Mucosa of gallbladder (tissue), 1 donor: Measurements from ENCODE around the gene RIPK4. TPM values are rescaled to one million over a fixed set of nuclear protein-coding genes. Genes with fewer than 3 reads are reported as not detected.

Experiments used
- DNase-seq: peaks from one replicate; pipeline ENCODE4 v3.0.0-alpha.2; 2020; ENCODE audit warnings: low spot score
- total RNA-seq: library from RNA; stranded (reverse); gene quantifications from one replicate; pipeline ENCODE4 v1.2.1, GENCODE V29; 2021
- donor health status: DM: no; HTN: no; CAD: no.

The RIPK4 gene
- total RNA-seq, 1 donor from 2014 or later: 56.6 TPM

DNA sequence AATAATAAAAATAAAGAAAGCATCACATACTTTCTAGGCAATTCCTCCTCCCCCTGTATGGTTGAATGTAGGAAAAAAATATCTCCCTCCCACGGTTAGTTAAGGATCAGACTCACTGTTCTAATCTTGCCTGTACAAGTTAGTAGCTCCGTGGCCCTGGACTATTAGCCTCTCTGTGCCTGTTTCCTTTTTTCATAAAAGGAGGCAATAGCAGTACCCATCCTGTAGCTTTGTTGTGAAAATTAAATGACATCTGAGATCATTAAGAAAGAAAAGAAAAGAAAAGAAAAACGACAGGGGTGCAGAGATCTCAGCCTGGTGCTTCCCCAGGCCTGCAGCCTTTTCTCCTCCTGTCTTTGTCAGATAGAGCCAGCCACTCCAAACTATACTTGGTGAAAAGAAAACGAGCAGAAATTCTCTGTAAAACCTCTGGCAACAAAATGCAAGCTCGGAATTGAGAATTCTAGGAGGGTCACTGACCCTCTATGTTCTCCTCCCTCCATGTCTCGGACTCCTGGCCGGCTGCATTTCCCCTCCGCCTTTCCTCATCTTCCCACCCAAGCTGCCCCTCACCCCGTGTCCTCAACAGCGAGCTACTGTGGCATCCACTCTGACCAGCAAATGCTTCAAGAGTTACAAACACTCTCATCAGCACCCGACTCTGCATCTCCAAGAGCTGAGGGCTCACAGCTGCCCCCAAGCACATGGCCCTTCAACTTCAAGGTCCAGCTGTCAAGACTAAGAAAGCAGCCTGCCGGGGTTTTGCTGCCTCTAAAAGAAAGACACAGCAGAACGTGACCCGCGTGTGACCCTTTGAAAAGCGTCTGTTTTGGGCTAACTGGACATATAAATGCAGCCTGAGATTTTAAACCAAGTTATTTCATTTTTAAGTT lies 13.6 kb downstream of the RIPK4 start:
- no peak for DNase-seq

DNA sequence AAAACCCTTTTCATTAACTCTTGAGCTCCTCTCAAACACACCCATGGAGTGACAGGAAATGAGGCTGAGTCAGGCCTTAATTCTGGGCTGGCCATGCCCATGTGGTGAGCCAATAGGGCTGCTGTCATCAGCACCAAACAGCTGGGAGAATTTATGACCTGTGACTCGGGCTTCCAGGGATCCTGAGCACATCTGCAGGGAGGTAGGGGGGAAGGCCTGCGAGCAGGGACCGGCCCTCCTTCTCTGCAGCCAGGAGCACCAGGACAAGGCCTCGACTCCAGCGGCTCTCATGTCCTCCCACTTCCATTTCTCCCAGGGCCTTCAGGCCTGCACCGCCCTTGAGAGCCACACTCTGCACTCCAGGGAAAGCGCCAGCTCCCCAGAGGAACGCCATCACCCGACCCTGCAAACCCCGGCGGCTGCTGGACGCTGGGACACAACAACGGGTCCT lies 14.6 kb downstream of the RIPK4 start:
- no peak for DNase-seq

DNA sequence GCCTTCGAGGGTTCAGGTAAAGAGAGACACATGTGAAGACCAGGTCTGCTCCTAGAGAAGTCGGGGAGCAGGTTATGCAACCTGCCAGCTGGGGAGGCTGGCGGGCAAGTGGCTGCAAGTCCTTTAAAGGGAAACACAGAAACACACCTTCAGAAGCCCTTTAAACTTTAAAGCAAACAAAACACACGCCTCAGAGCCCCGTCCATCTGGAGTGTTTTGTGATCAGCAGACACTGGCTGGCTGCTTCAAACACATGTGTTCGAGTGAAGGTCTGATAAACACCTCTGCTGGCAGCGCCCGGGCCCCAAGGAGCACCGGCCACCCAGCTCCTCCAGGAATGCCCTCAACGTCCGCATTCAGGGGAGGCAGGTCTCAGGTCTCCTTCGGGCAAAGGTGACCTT lies 15.2 kb downstream of the RIPK4 start:
- peak; percentile 60 for DNase-seq

- DNase-seq: no peak
Measured at GRCh38 chr21:41750532-41751151, 16.2 kb downstream of the RIPK4 start.

DNA sequence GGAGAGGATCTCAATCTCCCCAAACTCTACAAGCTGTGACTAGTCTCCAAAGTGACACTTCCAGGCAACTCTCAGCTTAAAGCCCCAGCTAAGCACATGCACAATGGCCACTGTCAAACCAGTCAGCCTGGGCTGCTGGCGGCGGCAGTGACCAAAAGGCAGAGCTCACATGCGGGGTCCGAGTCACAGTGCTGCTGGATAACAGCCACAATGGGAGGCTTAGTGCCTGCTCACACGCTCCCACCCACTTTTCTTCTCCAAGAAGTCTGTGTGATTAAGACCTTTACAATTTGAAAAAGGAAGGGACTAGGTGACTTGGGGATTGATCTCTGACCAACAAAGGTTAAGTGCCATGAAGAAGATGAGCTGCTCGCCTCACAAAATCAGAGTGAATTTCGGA lies 16.8 kb downstream of the RIPK4 start:
- DNase-seq: no peak

GRCh38 chr21:41749286-41749685 lies 17.6 kb downstream of the RIPK4 start:
- DNase-seq: no peak

DNA sequence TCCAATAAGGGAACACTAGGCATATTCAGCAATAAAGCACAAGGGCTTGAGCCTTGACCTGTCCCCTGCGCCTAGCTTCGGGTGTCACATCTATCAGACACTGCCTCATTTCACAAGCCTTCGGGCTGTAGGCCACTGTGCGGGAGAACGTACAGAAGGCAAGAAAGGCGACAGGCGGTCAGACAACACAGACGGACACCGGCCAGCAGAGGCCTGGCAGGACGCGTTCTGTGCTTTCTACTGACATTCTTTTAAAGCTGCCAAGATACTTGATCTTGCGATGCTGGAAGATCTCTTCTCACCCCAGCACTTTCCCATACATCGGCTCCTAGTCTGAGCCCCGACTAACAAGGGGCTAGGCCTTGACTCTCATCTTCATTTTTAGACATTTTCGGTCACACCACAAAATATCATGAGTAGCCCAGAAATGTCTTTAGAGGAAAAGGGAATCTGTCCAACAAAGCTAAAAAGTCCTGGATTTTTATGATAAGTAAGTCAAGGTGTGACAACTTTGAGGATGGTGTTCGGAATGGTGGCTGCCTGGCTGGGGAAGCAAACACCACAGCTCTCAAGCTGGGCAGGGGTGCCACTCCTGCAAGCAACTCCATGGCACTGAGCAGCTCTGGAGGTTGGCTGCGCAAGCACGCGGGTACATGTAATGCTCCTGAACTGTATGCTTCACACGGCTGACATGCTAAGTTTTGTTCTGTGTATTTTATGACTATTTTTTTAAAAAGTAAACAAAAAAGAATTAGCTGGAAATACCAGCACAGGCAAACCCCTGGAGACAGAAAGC lies 18.7 kb downstream of the RIPK4 start:
- DNase-seq: no peak

DNA sequence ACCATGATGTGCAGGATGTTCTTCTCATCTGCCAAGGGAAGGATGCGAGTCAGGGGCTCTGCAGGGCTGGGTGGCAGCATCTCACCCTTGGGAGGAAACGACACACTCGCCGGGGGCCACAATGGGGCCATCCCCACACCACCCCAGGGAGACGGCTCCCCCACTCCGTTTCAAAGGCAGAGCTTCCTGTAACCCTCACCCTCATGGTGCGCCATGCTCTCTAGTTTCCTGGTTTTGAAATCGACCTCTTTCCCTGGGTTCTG lies 20.2 kb downstream of the RIPK4 start:
- DNase-seq: no peak

- no peak for DNase-seq
Measured at GRCh38 chr21:41745971-41746743, 20.7 kb downstream of the RIPK4 start.

DNA sequence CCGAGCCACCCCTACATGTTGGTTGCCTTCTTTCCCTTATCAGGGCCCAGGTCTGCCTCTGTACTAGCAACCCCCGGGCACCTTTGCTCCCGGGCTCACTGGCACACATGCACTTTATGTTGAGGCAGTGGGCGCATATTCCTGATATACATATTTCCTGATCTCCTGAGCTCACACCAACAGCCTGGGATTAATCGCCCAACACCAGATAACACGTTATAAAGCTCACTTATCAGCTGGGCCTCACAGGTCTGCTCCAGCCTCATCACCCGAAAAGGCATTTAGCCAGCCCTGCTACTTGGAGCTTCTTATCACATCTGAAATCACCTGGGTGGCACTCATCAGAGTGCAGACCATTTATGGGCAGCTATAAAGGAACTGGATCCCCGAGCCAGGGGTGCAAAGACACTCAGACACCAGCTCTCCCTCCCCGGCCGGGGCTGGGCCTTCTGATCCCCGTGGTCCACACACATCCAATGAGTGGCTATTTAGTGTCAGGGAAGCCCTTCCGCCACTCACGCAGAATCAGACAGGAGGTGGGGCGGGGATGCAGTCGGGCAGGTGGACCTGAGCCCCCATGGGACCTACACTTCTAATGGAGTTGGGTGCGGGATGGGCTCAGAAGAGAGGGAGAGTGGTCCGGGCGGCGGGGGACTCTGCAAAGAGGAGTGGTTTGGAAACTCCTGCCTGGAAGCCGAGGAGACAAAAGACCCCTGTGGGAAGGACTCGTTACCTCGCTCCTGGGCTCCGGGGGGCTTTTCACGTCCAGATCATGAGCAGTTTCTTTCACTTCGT lies 21.6 kb downstream of the RIPK4 start:
- no peak for DNase-seq

DNA sequence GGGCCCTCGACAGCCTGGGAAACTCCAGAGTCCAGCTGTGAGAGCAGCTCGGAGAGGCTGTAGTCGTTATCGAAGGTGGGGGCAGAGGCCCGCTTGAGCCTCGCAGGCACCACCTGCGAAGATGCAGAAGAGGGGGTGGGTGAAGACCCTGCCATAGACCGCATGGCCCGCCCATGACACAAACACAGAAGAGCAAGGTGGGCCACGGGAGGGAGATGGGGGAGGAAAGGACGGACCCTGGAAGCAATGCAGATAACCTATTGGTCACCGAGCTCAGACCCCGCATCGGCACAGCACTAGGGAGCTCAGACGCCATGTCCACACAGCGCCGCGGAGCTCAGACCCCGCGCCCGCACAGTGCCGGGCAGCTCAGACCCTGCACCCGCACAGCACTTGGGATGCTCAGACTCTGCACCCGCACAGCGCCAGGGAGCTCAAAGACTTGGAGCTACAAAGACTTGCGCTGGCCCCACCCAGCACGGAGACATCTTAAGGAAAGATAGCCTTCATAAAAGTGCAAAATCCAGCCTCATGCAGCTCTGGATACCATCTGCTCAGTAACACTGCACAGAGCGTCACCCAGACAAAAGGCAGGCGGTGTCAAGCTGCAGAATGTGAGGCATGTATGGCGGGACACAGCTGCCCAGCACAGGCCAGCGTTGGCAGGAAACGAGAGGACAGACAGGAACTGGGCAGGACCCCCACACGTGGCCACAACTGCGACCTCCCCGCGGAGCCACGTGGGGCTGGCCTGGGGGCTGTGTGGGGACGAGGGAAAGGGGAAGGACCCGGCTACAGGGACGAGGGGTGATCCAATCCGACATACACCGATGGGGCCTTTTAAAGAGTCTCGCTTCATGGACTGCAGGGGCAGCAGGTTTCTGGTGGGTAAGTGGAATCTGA lies 22.6 kb downstream of the RIPK4 start:
- DNase-seq: no peak

- no peak for DNase-seq
Measured at GRCh38 chr21:41743321-41744027, 23.4 kb downstream of the RIPK4 start.

DNA sequence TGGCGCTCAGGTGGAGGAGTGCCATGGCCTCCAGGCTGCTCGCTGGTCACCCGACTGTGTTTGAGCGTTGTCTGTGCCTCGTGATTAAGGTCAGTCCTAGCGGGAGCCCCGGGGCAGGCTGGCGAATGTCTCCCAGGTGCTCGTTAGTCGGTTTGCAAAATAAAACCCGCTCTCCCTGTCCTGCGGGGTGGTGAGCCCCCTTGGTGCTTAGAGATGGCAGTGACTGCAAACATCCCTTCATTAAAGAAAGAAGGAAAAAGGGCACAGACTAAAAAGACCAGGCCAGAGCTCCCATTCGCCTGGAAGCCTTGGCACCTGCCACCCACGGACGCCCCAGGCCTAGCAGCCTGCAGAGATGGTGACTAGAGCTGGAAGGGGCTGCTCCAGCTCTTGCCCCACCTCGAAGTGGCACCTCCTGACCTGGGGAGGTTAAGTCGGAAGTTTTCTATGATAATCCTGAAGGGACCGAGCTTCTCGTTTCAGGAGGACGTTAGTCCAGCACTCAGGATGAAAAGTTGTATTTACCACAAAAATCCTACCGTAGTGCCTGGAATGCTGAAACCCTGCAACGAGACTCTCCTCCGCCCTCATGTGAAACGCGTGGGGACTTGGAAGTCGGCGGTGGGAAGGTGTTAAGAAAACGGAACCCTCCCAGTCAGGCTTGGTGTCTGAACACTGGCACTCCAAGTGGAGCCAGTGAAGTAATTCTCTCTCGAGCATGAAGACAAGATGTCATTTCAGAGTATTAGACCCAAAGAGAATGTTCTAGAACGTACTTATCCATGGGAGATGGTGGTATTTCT lies 24.6 kb downstream of the RIPK4 start:
- no peak for DNase-seq

- no peak for DNase-seq
Measured at GRCh38 chr21:41741253-41742072, 25.4 kb downstream of the RIPK4 start.

- DNase-seq: no peak
Measured at GRCh38 chr21:41740604-41741252, 26.1 kb downstream of the RIPK4 start.

DNA sequence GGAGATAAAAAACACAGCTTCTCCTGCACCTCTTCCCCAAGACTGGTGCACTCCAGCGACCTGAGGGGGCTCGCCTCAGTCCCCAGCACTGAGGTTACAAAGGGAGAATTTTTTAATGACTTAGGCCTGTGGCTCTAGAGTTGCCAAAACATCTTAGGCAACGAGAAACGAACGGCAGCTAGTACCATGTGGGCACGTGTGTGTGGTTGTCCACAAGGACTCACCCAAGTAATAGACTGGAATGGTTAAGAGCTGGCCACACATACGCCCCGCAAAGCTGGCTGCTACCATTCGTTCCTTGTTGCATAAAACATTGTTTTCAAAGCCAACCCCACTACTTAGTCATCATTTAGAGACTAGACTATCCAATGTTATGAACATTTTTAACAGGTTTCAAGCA lies 26.9 kb downstream of the RIPK4 start:
- DNase-seq: no peak

GRCh38 chr21:41739011-41739410 lies 27.8 kb downstream of the RIPK4 start:
- DNase-seq: no peak
